GM18499 (cell line): Measurements from ENCODE around the gene BTBD3.

ENCODE experiments used
- ATAC-seq: cut with Tn5 transposase; IDR thresholded peaks from one replicate; pipeline ENCODE4 v1.9.1; 2021; ENCODE audit warnings: moderate number of reproducible peaks; ENCODE audit not compliant: insufficient read depth, unreplicated experiment

Gene BTBD3

DNA sequence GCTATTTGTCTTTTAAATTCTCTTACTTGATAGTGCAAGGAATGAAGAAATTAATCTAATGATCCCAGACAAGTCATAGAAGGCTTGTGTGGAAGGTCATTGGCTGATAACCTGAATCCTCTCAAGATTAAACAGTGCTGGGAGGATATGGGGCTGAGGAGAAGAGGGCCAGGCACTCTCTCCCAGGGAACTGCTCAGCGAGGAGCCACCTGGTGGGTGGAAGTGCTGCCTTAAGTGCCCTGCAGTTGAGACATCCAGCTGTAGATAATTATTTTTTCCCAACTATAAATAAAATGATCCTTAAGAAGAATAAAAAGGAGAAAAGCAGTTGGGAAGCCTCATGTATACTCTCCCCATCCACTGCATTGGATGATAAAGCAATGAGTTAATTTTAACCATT is 47.9 kb downstream of the BTBD3 start:
- no peak for ATAC-seq

DNA sequence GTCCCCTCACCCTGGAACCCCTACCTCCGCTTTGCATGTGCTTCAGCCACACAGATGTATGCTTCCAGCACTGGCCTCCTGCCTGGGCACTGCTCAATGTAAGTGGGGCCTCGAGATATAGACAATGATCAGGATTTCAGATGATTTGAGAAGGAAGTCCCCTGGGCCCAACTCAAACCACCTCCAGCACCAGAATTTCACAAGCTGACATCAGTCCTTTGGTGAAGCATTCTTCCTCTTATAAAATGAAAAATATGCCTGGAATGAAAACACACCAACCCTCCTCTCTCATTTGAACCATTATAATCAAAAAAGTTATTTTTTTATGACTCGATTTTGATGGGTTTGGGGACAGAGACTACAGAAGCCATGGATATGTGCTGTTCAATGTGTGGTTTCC is 48.5 kb downstream of the BTBD3 start:
- ATAC-seq: no peak

DNA sequence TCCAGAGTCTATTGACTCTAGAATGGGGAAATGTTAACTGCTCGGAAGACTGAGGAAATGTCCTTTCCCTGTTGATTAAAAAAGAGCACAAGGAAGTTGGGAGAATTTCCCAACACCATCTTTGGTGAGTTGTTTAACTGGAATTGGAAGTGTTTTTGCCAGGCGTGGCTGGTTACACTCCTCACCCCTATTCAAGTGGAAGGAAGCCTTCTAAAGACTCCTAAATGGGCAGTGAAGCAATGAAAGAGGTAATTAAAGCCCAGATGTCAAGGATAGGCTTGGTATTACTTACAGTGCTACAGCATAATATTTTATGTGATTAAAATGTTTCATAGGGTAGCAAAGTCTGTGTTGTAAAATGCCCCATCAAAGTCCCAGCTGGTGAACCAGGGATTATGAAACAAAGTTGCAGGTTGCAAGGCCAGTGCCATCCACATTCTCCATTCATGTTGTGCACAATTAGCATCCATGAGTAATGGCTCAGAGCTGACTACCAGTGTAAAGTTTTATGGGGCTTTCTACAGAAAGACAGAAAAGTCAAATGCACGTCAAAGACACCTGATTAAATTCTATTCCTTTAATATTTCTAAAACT is 52.6 kb downstream of the BTBD3 start:
- ATAC-seq: no peak

DNA sequence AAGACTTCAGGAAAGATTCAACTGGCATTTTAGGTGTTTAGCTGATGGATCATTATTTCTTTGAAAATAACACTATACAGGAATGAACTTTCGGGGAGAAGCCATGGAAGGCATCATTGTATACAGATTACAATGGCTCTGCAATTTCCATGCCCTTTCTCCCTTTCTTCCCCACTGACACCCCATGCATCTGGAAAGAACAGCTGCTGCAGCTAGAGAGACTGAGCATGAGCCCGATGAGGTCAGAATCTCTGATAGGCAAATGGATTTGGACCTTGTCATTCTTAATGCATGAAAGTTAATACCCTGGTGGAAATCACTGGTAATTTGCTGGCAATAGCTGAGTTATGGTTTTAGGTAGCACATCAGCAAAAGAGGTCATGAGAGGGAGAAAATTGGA is 54.8 kb downstream of the BTBD3 start:
- no peak for ATAC-seq
